Measurements from ENCODE around the gene IGF1R.

DNA sequence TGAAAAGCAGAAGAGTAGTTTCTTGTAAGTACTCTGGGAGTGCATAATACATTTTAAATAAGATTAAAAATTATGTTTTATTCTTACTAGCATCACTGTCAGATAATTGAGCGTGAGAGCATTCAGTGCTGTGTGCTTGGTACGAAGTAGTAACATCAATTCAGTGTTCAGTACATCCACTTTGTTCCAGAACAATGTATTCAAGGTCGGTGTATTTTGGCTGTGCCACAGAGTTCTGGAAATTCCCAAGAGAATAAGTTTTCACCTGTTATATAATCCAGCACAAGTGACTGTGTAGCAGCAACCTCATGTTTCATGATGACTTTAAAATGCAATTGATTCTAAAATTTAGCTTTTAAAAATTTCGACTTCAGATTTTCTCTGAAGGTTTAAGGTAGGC lies 130.6 kb downstream of the IGF1R start:
- TF ChIP-seq, protein P1, sequence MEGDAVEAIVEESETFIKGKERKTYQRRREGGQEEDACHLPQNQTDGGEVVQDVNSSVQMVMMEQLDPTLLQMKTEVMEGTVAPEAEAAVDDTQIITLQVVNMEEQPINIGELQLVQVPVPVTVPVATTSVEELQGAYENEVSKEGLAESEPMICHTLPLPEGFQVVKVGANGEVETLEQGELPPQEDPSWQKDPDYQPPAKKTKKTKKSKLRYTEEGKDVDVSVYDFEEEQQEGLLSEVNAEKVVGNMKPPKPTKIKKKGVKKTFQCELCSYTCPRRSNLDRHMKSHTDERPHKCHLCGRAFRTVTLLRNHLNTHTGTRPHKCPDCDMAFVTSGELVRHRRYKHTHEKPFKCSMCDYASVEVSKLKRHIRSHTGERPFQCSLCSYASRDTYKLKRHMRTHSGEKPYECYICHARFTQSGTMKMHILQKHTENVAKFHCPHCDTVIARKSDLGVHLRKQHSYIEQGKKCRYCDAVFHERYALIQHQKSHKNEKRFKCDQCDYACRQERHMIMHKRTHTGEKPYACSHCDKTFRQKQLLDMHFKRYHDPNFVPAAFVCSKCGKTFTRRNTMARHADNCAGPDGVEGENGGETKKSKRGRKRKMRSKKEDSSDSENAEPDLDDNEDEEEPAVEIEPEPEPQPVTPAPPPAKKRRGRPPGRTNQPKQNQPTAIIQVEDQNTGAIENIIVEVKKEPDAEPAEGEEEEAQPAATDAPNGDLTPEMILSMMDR (IDR thresholded peaks at IDR 0.05) = no peak
- TF ChIP-seq POLR2A (IDR thresholded peaks at IDR 0.05) = no peak
- TF ChIP-seq EP300 (IDR thresholded peaks at IDR 0.05) = no peak

Measured in suprapubic skin (tissue), 3 donors.